GM12878 (cell line): ENCODE measurements around the gene RPAP3. TPM values are rescaled to one million over a fixed set of nuclear protein-coding genes. Genes with fewer than 3 reads are reported as not detected.

ENCODE experiments used
- ATAC-seq: fragments of 200-7000 bp; cut with Tn5 transposase; 3 replicates; pipeline ENCODE4 v1.9.1; 2020; ENCODE audit warnings: mild to moderate bottlenecking, moderate library complexity
- BruUV-seq: library from RNA; stranded (reverse); fragments of 400-500 nt; replicated peaks from 2 replicates; lab custom pipeline; 2021; lab: Mats Ljungman, UMichigan
- CTCF ChIA-PET: fragments of 300-600 bp; sonication (Branson Sonifier 250); formaldehyde crosslinking; extraction: SDS; loops from one replicate; lab custom pipeline; 2021; ENCODE audit warnings: inconsistent platforms; lab: Yijun Ruan, JAX
- POLR2A ChIA-PET: fragments of 350-600 bp; formaldehyde crosslinking; extraction: SDS; loops from one replicate; lab custom pipeline; 2021; ENCODE audit warnings: inconsistent platforms; lab: Charles Lee
- RAD21 ChIA-PET: fragments of 300-600 bp; sonication (Branson Sonifier 250); formaldehyde crosslinking; loops from one replicate; lab custom pipeline; 2023; ENCODE audit warnings: antibody characterized with exemption; ENCODE audit not compliant: unreplicated experiment; lab: Charles Lee
- SMC1A ChIA-PET: fragments of 300-600 bp; sonication (Branson Sonifier 250); formaldehyde crosslinking; loops from one replicate; lab custom pipeline; 2023; ENCODE audit not compliant: unreplicated experiment, uncharacterized antibody; lab: Charles Lee
- DNase-seq: peaks from one replicate; pipeline ENCODE4 v3.0.0-alpha.2; 2011; ENCODE audit warnings: low read depth, low spot score
- FAIRE-seq: peaks from 3 replicates; lab custom pipeline; 2011; peaks lifted over from hg19 to GRCh38; lab: Jason Lieb, UNC
- H2AFZ ChIP-seq: 2 replicates; pipeline ENCODE4 v1.6.0; 2011; ENCODE audit warnings: low read depth, low read length, control low read depth; ENCODE audit not compliant: control insufficient read depth
- H3K27ac ChIP-seq: 2 replicates; pipeline ENCODE4 v1.5.1; 2011; ENCODE audit warnings: control low read depth; ENCODE audit not compliant: control insufficient read depth, insufficient read depth
- H3K27me3 ChIP-seq, 2 experiments: replicated peaks in 1 of 2; 2 replicates each; pipeline versions ENCODE4 v1.6.0 to v1.6.1; 2011; ENCODE audit warnings: low read length in 1 of 2; ENCODE audit not compliant: control insufficient read depth in 2 of 2, insufficient read depth in 2 of 2
- H3K36me3 ChIP-seq, 2 experiments: 2 replicates each; pipeline ENCODE4 v1.5.1; 2011; ENCODE audit warnings: low read length in 1 of 2; ENCODE audit not compliant: control insufficient read depth in 2 of 2, insufficient read depth in 2 of 2
- H3K4me1 ChIP-seq: 2 replicates; pipeline ENCODE4 v1.6.1; 2011; ENCODE audit warnings: mild to moderate bottlenecking, low read length, moderate library complexity, mixed read lengths; ENCODE audit not compliant: control insufficient read depth, insufficient read depth
- H3K4me2 ChIP-seq: 2 replicates; pipeline ENCODE4 v1.6.0; 2011; ENCODE audit warnings: control low read depth; ENCODE audit not compliant: control insufficient read depth, insufficient read depth
- H3K4me3 ChIP-seq: fragments of 200-600 bp; sonication (generic); 2 replicates; pipeline ENCODE4 v1.5.1; 2016
- H3K79me2 ChIP-seq: 2 replicates; pipeline ENCODE4 v1.6.0; 2011; ENCODE audit warnings: low read length; ENCODE audit not compliant: control insufficient read depth, insufficient read depth
- H3K9ac ChIP-seq: 2 replicates; pipeline ENCODE4 v1.8.0; 2011; ENCODE audit warnings: low read length, control low read depth, mixed read lengths; ENCODE audit not compliant: control insufficient read depth, insufficient read depth
- H3K9me3 ChIP-seq: replicated peaks from 3 replicates; pipeline ENCODE4 v1.5.1; 2011; ENCODE audit warnings: mild to moderate bottlenecking, low read length; ENCODE audit not compliant: control insufficient read depth, insufficient read depth
- H4K20me1 ChIP-seq: 2 replicates; pipeline ENCODE4 v1.6.0; 2011; ENCODE audit not compliant: control insufficient read depth, insufficient read depth
- BHLHE40 ChIP-seq, 2 experiments: fragments of 450-650 bp in 1 of 2; IDR thresholded peaks; 2 replicates each; pipeline ENCODE4 v1.6.1; 2011 to 2017; ENCODE audit warnings: low read depth in 2 of 2, borderline replicate concordance in 1 of 2, improper control_type of control experiment in 1 of 2, low read length in 1 of 2, mild to moderate bottlenecking in 1 of 2
- TCF12 ChIP-seq: IDR thresholded peaks from 2 replicates; pipeline ENCODE4 v1.6.1; 2011; ENCODE audit warnings: low read depth, mild to moderate bottlenecking, low read length
- ZNF384 ChIP-seq: IDR thresholded peaks from 2 replicates; pipeline ENCODE4 v1.6.1; 2012; ENCODE audit warnings: low read depth, mild to moderate bottlenecking, low read length, improper control_type of control experiment, borderline replicate concordance
- WGBS: methylation state at CpG from one replicate; pipeline ENCODE4 v1.1.6; 2016; ENCODE audit warnings: low lambda C conversion rate; ENCODE audit not compliant: insufficient replicate concordance, insufficient coverage; ENCODE audit errors: missing lambda C conversion rate; 5-methylcytosine and 5-hydroxymethylcytosine counted together
- in situ Hi-C: fragments of 300-500 bp; cut with MboI; formaldehyde crosslinking; loops from 9 replicates; pipeline ENCODE4 v1.14.3; 2018; ENCODE audit warnings: mixed read lengths
- intact Hi-C: fragments of 100-400 bp; cut with micrococcal nuclease; formaldehyde crosslinking; loops from one replicate; pipeline ENCODE4 v1.14.2; 2022; ENCODE audit not compliant: unreplicated experiment
- polyA plus RNA-seq, 11 experiments: library from polyadenylated mRNA; depleted of rRNA in 4 of 11; unstranded in 6 of 11; stranded (reverse) in 5 of 11; fragments of >200 nt; fragmentation: Nextera tagmentation in 4 of 11; fragmentation: Illumina TruSeq in 1 of 11; extraction: Ambion mirVana in 4 of 11; extraction: Trizol in 1 of 11; gene quantifications; 1 replicate in 1 of 11; 2 replicates in 10 of 11; pipeline versions ENCODE4 v1.2.1 to v1.2.3, GENCODE V29; 2011 to 2016; ENCODE audit warnings: inconsistent platforms in 2 of 11, missing spikeins in 2 of 11, low read depth in 1 of 11
- total RNA-seq, 4 experiments: library from RNA; depleted of rRNA in 3 of 4; stranded (reverse); fragments of >200 nt in 3 of 4; fragmentation: Illumina TruSeq in 1 of 4; extraction: Trizol in 1 of 4; gene quantifications; 2 replicates each; pipeline versions ENCODE4 v1.2.1 to v1.2.3, GENCODE V29; 2013 to 2021
- TF ChIP-seq, protein P1 (sequence below), 3 experiments: IDR thresholded peaks in 2 of 3; conservative IDR thresholded peaks in 1 of 3; 2 replicates each; pipeline ENCODE4 v1.5.1; 2011; ENCODE audit warnings: low read depth in 3 of 3, low read length in 3 of 3, mild to moderate bottlenecking in 3 of 3, control low read depth in 2 of 3, moderate library complexity in 2 of 3, inconsistent platforms in 1 of 3, mixed read lengths in 1 of 3; ENCODE audit not compliant: control insufficient read depth in 2 of 3, insufficient read depth in 1 of 3; ENCODE audit errors: extremely low read depth in 1 of 3

The RPAP3 gene
- total and polyA plus RNA-seq, 10 of the 15 experiments (the other 5 are each of a cell fraction or from before 2014, with no cell fraction given): 14.1 to 50.6 (median 28.4) TPM

DNA sequence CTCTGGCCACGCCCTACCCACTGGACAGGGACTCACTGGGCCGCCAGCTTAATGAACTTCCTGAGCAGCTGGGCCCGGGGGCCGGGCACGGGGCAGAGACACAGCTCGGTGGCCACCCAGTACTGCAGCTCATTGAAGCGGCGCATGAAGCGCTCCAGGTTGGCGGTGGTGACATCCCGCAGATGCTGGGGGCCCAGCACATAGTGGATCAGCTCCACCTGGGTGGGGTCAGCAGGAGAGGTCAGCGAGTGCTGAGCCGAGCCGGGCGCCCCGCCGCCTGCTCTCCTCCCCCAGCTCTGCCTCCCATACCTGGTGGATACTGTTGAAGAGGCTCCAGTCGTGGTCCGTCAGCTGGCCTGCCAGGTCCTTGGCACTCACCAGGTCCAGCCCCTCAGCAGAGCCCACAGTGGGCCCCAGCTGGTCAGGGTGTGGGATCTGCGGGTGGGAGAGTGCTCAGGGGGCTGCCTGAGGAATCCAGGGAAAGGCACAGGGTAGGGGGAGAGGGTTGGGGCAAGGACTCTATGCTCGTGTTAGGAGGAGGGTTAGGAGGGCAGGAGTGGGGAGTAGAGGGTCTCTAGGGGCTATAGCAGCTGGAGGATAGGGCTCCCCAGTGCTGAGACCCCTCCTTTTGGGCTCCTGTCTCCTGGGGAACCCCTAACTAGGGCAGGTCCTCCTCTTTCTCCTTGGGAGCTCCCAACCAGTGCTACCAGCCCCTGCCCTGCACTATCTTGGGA is 34.9 kb upstream of the RPAP3 start:
- H3K79me2 ChIP-seq: no peaks in the 10 kb centered on the region
- ChIA-PET SMC1A (interaction anchor here (0.7 to 10.3 kb wide), 17 partner anchors 9 to 223 kb away, joined by 3 to 277 read pairs (median 8); partner anchors contain the start of genes ENDOU, RAPGEF3, RPAP3 and SLC48A1), POLR2A (interaction anchor here (0.8 to 5.5 kb wide), 6 partner anchors 15 to 33 kb away, joined by 3 to 40 read pairs (median 4); partner anchors contain the start of gene RAPGEF3), RAD21 (interaction anchor here (0.8 to 7.8 kb wide), 13 partner anchors 17 to 121 kb away, joined by 3 to 327 read pairs (median 42); partner anchors contain the start of genes ENDOU, RAPGEF3, RPAP3 and SLC48A1)
- H3K4me1 ChIP-seq: peaks cover 25% of the 10 kb centered on the region
- no TSS peak for BruUV-seq
- no peak overlapping the region for H3K4me3 ChIP-seq
- TF ChIP-seq BHLHE40 (IDR thresholded peaks at IDR 0.05; ENCODE audit: borderline replicate concordance in 1 of 2, low read depth in 2 of 2, low read length in 1 of 2) (peak in 1 of 2 experiments; percentile 29; a peak in 1 of 4 replicates), TCF12 (peak; percentile 58; the same call in 1 of the 2 replicates), ZNF384 (no peak)
- TF ChIP-seq, protein P1, sequence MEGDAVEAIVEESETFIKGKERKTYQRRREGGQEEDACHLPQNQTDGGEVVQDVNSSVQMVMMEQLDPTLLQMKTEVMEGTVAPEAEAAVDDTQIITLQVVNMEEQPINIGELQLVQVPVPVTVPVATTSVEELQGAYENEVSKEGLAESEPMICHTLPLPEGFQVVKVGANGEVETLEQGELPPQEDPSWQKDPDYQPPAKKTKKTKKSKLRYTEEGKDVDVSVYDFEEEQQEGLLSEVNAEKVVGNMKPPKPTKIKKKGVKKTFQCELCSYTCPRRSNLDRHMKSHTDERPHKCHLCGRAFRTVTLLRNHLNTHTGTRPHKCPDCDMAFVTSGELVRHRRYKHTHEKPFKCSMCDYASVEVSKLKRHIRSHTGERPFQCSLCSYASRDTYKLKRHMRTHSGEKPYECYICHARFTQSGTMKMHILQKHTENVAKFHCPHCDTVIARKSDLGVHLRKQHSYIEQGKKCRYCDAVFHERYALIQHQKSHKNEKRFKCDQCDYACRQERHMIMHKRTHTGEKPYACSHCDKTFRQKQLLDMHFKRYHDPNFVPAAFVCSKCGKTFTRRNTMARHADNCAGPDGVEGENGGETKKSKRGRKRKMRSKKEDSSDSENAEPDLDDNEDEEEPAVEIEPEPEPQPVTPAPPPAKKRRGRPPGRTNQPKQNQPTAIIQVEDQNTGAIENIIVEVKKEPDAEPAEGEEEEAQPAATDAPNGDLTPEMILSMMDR (IDR thresholded peaks at IDR 0.05 in 2 of 3, conservative IDR thresholded peaks at IDR 0.05 in 1 of 3; ENCODE audit: control insufficient read depth in 2 of 3, extremely low read depth in 1 of 3, insufficient read depth in 1 of 3, low read depth in 3 of 3, low read length in 3 of 3): peak in 2 of 3 experiments; percentile 12 to 30; a peak in 1 of 6 replicates
- TF ChIP-seq, all 136 proteins: peak for 3
- intact Hi-C loops: no loop called here
- 13% methylated on average over 15 of the region's 21 CpGs for WGBS
- CTCF ChIA-PET: interaction anchor here (0.7 to 10.4 kb wide), 23 partner anchors 9 to 367 kb away, joined by 3 to 814 read pairs (median 7); partner anchors contain the start of genes ENDOU, RAPGEF3, RPAP3 and SLC48A1
- ATAC-seq (peak; percentile 80), FAIRE-seq (no peak), DNase-seq (no peak)
- no peaks in the 10 kb centered on the region for H4K20me1 ChIP-seq
- no peak overlapping the region; the same call in 1 of the 2 replicates for H3K27ac ChIP-seq
- peak overlapping the region; percentile 39 for H2AFZ ChIP-seq
- H3K9me3 ChIP-seq: no peaks in the 10 kb centered on the region
- no peaks in the 10 kb centered on the region for H3K36me3 ChIP-seq
- H3K9ac ChIP-seq: 0 out of 2 replicates have a peak overlapping the region, but pooled peaks have one; percentile 7
- in situ Hi-C loops: no loop called here
- peak overlapping the region; percentile 31 for H3K4me2 ChIP-seq
- no peaks in the 10 kb centered on the region for H3K27me3 ChIP-seq
